Posterior cingulate gyrus (tissue), 11 donors: ENCODE results near the gene IQCN.

Experiments
- DNase-seq, 10 donors: peaks; one replicate each; pipeline versions ENCODE4 v3.0.0 to v3.0.0-alpha.2; 2020 to 2021; ENCODE audit warnings: mixed read lengths in 3 of 10
- intact Hi-C: fragments of 100-400 bp; cut with DNase I; formaldehyde crosslinking; loops from one replicate; pipeline ENCODE4 v1.15.1; 2023

Gene IQCN, protein sequence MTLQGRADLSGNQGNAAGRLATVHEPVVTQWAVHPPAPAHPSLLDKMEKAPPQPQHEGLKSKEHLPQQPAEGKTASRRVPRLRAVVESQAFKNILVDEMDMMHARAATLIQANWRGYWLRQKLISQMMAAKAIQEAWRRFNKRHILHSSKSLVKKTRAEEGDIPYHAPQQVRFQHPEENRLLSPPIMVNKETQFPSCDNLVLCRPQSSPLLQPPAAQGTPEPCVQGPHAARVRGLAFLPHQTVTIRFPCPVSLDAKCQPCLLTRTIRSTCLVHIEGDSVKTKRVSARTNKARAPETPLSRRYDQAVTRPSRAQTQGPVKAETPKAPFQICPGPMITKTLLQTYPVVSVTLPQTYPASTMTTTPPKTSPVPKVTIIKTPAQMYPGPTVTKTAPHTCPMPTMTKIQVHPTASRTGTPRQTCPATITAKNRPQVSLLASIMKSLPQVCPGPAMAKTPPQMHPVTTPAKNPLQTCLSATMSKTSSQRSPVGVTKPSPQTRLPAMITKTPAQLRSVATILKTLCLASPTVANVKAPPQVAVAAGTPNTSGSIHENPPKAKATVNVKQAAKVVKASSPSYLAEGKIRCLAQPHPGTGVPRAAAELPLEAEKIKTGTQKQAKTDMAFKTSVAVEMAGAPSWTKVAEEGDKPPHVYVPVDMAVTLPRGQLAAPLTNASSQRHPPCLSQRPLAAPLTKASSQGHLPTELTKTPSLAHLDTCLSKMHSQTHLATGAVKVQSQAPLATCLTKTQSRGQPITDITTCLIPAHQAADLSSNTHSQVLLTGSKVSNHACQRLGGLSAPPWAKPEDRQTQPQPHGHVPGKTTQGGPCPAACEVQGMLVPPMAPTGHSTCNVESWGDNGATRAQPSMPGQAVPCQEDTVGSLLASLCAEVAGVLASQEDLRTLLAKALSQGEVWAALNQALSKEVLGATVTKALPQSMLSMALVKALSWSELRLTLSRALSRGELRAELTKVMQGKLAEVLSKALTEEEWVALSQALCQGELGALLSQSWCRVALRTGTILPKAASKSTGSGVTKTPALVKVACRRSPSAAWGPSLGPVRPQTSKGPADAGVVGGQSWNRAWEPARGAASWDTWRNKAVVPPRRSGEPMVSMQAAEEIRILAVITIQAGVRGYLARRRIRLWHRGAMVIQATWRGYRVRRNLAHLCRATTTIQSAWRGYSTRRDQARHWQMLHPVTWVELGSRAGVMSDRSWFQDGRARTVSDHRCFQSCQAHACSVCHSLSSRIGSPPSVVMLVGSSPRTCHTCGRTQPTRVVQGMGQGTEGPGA (N-terminal part only)

DNA sequence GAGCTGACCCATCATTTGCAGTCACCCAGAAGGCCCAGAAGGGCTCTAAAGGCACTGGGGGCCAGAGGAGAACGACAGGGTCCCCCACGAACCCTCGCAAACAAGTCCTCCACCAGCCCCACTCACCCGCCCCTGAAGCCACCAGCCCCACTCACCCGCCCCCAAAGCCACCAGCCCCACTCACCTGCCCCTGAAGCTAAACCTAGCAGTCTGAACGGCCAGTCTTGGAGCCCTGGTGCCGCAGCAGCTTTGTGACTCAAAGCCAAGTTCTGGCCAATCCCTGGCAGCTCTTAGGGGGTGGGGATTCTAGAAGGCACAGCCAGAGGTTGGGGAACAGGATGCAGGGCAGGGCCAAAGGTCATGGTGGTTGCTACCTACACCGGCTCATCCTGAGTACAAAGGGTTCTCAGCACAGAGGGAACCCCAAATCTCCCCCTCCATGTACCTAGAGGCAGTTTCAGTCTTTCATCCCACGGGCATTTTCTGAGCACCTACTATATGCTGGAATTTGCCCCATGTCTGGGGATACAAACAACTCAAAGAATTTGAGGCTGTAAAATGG, at the start of gene IQCN:
Gene IQCN (minus strand): TSS at position 234 of the 562 bp plus-strand sequence. CDS start 4,974 bp downstream, outside the sequence.
- no peak for DNase-seq
- intact Hi-C loops, result loop anchor here (10.0 kb wide), 1 partner anchor 141 kb away; the partner anchor contains the start of gene SSBP4

DNA sequence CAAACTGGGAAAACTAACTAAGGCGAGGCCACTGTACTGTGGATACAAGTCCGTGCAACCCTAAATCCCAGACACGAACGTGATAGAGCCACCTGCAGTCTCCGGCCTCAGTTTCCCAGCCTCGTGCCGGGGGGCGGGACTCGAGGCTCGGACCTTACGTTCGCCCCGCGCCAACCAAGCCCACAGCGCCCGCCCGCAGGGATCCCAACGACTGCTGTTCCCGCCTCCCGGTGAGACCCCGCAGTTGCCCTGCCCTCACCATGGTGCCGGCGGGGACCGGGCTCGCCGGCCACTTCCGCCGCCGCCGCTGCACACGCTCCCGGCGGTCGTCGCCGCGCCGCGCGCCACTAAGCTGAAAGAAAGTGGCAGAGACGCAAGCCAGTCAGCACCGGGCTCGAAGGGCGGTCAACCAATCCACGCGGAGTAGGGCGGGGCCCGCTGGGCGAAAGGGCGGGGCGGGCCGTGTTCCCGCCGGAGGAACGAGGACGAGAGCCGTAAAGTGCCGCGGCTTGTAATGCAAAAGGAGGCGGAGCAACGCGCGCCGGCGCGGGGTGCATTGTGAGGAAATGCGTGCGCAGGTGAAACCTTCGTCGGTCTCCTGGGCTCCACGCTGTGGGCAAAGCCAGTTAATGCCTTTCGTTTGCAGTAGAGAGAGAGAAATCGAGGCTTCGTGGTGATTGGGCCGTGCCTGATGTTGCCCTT, 48.7 kb upstream of the IQCN start, which contains the start of gene LSM4:
Gene LSM4 (minus strand): TSS at position 318 of the 702 bp plus-strand sequence. CDS start 56 bp downstream, at position 262.
- DNase-seq, result peak; percentile 97 to 100 (median 98)
- intact Hi-C loops, result loop anchor here (2.0 kb wide), 1 partner anchor 42 kb away; the partner anchor contains the start of gene JUND

DNA sequence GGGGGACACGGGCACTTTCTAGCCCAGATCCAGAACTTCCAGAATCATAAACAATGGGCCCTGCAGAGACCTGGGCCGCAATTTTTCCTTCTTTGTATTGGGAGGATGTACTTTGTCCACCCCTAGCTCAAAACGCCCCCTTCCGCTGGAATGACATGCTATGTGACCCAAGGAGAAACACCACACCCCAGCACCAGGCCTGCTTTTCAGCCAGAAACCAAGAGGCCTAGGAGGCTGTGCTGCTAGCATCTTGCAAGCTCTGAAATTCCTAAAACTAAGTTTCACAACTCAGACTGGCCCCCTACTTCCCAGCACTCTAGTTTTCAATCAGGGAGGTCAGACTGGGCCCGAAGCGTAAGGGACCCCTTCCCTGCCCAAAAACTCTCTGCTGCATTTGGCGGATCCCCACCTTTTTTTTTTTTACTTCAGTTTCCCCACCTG, 48.1 kb upstream of the IQCN start:
- intact Hi-C loops, result loop anchor here (2.0 kb wide), 1 partner anchor 42 kb away; the partner anchor contains the start of gene JUND
- no peak for DNase-seq

DNA sequence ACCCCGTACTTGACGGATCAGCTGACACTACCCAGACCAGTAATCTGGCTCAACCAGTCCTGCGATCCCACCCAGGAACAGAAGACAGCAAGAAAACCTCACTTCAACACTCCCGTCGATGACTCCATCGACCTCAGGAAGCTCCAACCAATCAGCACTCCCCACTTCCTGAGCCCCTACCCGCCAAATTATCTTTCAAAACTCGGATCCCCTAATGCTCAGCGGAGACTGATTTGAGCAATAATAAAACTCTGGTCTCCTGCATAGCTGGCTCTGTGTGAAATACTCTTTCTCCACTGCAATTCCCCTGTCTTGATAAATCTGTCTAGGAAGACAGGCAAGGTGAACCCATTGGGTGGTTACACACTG, 47.5 kb upstream of the IQCN start:
- no peak for DNase-seq
- intact Hi-C loops, result loop anchor here (2.0 kb wide), 1 partner anchor 41 kb away; the partner anchor contains the start of gene JUND

DNA sequence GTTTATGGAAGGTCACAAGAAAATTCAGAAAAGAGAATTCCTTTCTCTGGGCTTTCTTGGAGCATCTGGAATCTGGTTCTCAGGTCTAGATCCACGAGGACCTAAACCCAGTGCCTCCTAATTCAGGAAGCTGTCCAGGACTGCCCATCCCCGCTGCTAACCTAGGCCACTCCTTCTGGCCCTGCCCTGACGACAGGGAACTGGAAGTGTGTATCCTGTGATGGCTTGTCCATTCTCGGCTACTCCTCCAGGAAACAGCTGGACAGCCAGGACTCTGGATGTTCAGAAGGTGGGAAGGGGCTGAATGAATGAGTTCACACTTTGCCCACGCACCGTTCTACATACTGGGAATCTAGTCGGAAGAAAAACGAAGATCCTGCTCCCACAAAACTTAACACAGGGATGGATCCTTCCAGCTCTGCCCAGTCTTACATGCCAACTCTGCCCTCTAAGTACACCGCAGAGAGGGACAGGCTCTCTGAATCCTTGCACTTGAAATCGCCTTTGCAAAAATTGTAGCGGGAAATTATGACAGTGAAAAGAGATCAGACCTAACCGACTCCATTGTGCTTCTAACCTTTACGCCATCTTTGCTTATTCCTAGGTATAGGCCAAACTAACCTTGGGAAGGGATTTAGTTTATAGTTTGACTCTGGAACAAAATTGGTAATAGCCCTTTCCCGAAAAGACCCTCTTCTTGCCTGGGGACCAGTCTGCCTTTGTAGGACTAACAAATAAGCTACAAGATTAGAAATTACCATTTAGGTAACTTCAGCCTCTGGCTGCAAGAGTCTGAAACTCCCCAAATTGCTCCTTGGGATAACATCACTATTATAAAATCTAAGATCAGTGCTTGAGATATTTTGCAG, 46.8 kb upstream of the IQCN start:
- intact Hi-C loops, result no loop called here

DNA sequence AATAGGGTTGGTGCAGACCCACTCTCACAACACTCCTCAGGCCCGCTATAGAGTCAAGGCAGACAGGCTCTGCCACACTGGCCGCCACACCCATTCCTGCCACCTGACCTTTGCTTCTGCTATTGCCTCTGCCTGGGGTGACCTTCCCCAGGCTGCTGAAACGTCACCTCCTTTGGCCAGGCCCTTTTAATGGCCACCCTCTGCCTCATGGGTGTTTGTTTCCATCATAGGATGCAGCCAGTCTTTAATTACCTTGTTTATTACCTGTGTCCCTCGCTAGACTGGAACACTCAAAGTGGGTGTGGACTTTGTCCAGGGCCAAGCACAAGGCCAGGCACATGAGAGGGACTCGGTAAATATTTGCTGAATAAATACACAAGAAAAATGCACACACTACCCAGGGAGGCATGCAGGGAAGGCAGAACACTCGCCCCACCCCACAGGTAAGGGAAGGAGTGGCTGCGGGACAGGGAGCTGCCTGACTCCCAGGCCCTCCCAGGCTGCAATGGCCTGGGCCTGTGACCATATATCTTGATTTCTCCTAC, 45.4 kb upstream of the IQCN start:
- no peak for DNase-seq
- intact Hi-C loops, result no loop called here

More for the DNA sequence above, 46.8 kb upstream of the IQCN start:
- DNase-seq, result no peak

DNA sequence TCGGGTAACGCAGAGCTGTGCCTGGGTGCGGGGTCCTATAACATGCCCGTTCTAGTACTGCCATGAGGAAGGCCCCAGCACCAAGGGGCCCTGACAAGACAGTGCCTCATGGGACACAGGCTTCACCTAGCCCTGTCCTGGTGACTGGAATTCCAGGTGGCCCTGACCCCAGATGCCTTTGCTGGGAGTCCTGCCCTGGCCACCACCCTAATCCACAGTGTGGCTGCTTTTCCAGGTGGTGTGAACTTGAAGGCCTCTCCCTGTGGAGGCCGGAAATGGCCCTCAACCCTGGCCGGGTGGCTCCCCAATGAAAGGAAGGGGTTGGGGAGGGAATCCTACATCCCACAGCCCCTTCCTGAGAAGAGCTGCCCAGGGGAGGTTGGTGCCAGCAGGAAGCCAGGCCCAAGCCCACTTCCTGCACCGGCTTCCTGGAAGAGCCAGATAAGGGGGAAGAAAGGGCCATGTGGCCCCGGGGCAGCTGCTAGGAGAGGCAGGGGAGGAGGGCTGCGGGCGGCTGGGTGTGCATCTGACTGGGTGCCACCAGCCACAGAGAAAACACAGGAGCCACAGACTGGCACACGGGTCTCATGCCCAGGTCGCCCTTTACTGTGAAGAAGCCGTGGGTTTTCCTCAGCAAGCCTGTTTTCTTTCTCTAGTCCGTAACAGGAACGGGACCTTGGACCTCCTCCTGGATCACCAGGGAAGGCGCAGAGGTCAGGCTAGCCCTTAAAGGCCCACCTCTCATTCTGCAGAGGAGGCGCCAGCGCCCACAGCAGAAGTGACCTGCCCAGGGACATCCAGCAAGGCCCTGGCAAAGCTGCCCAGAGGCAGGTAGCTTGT, 43.9 kb upstream of the IQCN start:
- intact Hi-C loops, result no loop called here
- no peak for DNase-seq

DNA sequence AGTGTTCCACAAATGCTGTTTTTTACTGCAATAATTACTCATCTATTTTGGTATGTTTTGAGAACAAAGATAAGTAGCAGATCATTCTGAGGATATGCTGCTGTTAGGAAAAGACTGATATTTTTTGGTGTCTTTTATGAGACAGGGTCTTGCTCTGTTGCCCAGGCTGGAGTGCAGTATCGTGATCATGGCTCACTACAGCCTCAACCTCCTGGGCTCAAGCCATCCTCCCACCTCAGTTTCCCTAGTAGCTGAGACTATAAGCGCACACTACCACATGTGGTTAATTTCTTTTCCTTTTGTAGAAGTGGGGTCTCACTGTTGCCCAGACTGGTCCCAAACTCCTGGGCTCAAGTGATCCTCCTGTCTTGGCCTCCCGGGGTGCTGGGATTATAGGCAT, 39.1 kb upstream of the IQCN start:
- intact Hi-C loops, result no loop called here

DNA sequence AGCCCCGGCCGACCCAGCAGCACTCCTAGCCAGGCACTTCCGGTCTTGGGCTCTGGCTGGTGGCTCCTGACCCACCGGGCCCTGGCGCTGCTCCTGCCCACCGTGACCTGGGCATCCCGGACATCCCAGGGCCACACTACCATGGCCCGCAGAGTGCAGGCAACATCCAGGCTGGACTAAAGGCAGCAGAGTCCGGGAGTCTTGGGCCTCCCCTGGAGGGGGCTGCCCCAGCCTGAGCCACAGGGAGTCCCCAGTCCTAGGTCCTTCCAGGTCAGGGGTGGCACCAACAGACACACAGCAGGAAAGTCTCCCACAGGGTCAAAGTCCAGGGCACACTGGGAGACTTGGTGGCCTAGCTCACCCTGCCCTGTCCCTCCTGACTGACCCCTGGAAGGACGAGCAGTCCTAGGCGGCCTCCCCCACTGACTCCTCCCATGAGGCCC, 37.9 kb upstream of the IQCN start:
- DNase-seq, result peak in 1 of 10 donors; percentile 79
- intact Hi-C loops, result no loop called here

More for the DNA sequence above, 39.1 kb upstream of the IQCN start:
- no peak for DNase-seq

DNA sequence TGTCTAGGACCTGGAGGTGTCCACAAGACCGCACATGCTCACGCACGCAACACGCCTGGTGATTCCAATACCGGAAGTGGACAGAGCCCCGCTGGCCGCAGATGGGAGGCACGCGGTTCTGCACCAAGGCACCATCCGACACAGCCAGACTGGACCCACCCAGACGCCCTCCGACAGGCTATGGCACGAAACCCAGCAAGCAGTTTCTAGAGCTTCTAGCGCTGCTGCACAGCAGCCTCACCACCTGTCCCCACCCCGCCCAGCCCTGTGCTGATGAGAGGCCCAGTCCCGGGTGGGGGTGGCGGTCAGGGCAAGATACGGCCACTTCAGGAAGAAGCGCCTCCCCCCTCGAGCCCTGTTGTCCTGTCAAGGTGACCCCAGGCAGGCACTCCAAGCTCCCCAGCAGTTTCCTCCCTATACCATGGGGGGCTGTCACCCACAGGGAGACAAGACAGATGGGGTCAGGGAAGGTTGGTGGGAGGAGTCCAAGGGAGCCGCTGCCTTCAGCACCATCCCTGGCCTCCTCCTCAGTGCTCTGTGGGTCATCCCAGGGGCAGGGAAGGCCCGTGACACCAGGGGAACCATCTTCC, 37.3 kb upstream of the IQCN start:
- peak in 1 of 10 donors; percentile 79 for DNase-seq
- intact Hi-C loops, result no loop called here

DNA sequence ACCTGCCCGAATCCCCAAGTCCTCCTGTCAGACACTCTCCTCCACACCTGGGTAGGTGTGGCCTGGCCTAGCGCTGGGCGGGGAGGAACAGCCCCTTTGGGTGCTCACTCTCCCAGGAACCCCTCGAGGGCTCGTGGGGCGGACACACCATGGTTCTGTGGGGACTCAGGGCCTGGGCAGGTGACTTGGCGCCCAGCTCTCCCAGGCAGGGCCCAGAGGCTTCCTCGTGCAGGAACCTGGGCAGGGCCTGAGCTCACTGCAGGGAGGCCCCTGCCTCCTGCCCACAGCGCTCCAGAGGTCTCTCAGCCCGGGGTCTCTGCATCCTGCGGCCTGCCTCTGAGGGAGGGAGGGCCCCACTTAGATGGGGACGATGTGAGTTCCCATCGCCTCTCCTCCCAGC, 36.7 kb upstream of the IQCN start:
- DNase-seq, result no peak
- intact Hi-C loops, result no loop called here

DNA sequence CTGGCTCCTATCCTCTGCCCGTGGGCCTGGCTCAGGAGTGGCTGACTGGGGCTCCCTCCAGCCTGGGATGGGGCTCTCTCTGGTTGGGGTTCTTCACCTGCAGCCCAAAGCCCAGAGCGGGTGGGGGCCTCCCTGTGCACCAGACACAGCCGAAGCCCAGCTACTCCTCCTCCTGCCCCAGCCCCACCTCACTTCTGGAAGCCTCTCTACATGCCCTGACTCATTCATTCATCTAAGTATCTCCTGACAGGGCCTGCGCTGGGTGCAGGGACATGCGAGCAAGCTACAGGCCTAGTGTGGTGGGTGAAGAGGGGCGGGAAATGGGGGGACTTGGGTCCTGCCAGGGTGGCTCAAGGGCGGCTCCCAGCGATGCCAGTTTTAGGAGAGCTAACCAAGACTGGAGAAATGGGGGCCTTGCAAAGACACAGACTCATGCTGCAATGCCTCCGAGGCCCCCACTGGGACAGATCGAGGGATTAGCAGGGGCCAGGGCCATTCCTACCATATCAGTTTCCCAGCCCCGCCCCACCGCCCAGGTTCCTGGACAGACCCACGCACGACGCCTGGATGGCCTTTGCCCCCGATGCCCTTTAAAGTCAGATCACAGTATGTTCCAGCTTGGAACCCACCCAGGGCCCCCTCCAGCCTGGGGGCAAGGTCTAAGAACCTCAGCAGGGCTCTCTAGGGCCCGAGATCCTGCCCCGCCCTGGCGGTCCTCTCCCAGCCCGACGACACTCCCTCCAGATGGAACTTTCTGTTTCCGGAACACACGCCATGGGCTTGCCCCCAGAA, 36.1 kb upstream of the IQCN start:
- intact Hi-C loops, result no loop called here
- peak in 1 of 10 donors; percentile 78 for DNase-seq

DNA sequence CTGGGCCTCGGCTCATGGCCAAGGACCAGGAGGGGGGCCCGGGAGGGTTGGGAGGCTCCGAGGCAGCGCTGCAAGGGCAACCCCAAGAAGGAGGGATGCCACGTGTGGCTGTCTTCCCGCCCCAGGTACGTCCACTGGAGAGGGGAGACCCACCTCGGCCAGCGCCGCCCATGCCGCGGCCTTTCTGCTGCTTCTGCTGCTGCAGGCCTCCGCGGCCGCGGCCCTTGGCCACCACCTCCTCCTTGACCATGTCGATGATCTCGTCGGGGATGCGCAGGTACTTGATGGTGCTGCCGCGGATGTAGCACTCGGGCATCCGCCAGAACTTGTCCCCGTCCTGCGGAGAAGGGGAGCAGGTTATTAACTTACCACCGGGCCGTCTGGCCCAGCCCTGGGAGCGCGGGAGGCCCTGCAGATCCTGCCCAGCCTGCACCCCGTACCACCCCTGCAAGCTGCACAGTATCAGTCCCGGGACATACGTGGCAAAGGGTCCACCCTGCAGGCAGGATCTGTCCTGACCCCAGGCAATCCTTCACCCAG, 35.3 kb upstream of the IQCN start:
- intact Hi-C loops, result no loop called here
- DNase-seq, result peak in 1 of 10 donors; percentile 82

DNA sequence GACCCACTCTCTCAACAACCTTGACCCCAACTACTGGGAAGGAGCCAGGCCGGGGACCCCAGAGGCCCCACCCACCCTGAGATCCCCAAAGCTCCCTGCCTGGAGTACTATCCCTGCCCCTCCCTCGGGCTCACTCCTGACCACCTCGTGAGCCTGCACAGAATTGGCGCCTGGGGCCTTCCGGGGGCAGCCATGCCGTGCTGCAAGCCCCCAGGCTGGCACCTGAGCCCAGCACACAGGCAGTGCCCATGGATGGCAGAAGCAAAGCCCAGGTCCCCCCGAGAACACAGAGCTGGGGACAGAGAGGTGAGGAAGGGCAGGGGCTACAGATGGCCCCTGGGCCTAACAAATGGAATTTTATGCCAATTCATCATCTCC, 34.7 kb upstream of the IQCN start:
- intact Hi-C loops, result no loop called here

More for the DNA sequence above, 34.7 kb upstream of the IQCN start:
- DNase-seq, result no peak
